HEK293 (cell line): ENCODE data around the gene CMTM8.

ENCODE experiments used
- CTCF ChIA-PET: fragments of 350-600 bp; formaldehyde crosslinking; extraction: SDS; loops from one replicate; lab custom pipeline; 2021; ENCODE audit warnings: antibody characterized with exemption; lab: Yijun Ruan, JAX
- POLR2A ChIA-PET: fragments of 300-600 bp; formaldehyde crosslinking; extraction: SDS; loops from one replicate; lab custom pipeline; 2020; ENCODE audit warnings: antibody characterized with exemption, inconsistent platforms; lab: Yijun Ruan, JAX
- H3K27ac ChIP-seq: fragments of 200-500 bp; sonication (Bioruptor generic); 2 replicates; pipeline ENCODE4 v1.5.1; 2014; ENCODE audit warnings: low read depth, low read length, control low read depth, inconsistent platforms; ENCODE audit errors: extremely low read depth
- H3K36me3 ChIP-seq, 2 experiments: fragments of 200-500 bp in 1 of 2; sonication (Bioruptor generic) in 1 of 2; 1 replicate in 1 of 2; 2 replicates in 1 of 2; pipeline ENCODE4 v1.5.1; 2014 to 2017; ENCODE audit warnings: inconsistent platforms in 2 of 2, low read length in 2 of 2; ENCODE audit not compliant: control insufficient read depth in 2 of 2, insufficient read depth in 1 of 2
- H3K4me1 ChIP-seq: fragments of 200-500 bp; sonication (Bioruptor generic); 2 replicates; pipeline ENCODE4 v1.5.1; 2014; ENCODE audit warnings: mild to moderate bottlenecking, low read length, inconsistent platforms; ENCODE audit not compliant: control insufficient read depth, insufficient read depth
- H3K4me3 ChIP-seq: 2 replicates; pipeline ENCODE4 v1.5.1; 2011; ENCODE audit warnings: low read depth, mild to moderate bottlenecking, control low read depth, low read length, moderate library complexity
- H3K9me3 ChIP-seq: fragments of 200-500 bp; sonication (Bioruptor generic); 2 replicates; pipeline ENCODE4 v1.5.1; 2014; ENCODE audit warnings: low read depth, low read length, inconsistent platforms; ENCODE audit not compliant: control insufficient read depth, insufficient read depth
- GFI1B ChIP-seq: fragments of 450-650 bp; formaldehyde crosslinking; IDR thresholded peaks from 2 replicates; pipeline ENCODE4 v1.5.1; 2016; ENCODE audit warnings: missing biosample characterization, missing genetic modification characterization
- HIC1 ChIP-seq: fragments of 450-650 bp; formaldehyde crosslinking; IDR thresholded peaks from 2 replicates; pipeline ENCODE4 v1.5.1; 2016; ENCODE audit warnings: missing biosample characterization, missing genetic modification characterization
- KLF17 ChIP-seq: fragments of 450-650 bp; formaldehyde crosslinking; IDR thresholded peaks from 2 replicates; pipeline ENCODE4 v1.5.1; 2016; ENCODE audit warnings: missing biosample characterization, missing genetic modification characterization
- OSR2 ChIP-seq: fragments of 450-650 bp; formaldehyde crosslinking; IDR thresholded peaks from 2 replicates; pipeline ENCODE4 v1.5.1; 2016; ENCODE audit warnings: missing biosample characterization, missing genetic modification characterization
- PRDM1 ChIP-seq: fragments of 450-650 bp; formaldehyde crosslinking; IDR thresholded peaks from 2 replicates; pipeline ENCODE4; 2016; ENCODE audit warnings: missing biosample characterization, missing genetic modification characterization
- REPIN1 ChIP-seq: fragments of 450-650 bp; formaldehyde crosslinking; IDR thresholded peaks from 2 replicates; pipeline ENCODE4 v1.5.1; 2017; ENCODE audit warnings: missing biosample characterization, missing genetic modification characterization, low read depth
- REST ChIP-seq: fragments of 450-650 bp; formaldehyde crosslinking; IDR thresholded peaks from 2 replicates; pipeline ENCODE4 v1.5.1; 2016; ENCODE audit warnings: missing biosample characterization, missing genetic modification characterization
- SCRT2 ChIP-seq: fragments of 450-650 bp; formaldehyde crosslinking; IDR thresholded peaks from 2 replicates; pipeline ENCODE4 v1.5.1; 2016; ENCODE audit warnings: missing biosample characterization, missing genetic modification characterization
- ZBTB6 ChIP-seq: fragments of 450-650 bp; formaldehyde crosslinking; IDR thresholded peaks from 2 replicates; pipeline ENCODE4 v1.5.1; 2017; ENCODE audit warnings: missing biosample characterization, missing genetic modification characterization
- ZNF416 ChIP-seq: fragments of 450-650 bp; formaldehyde crosslinking; IDR thresholded peaks from 2 replicates; pipeline ENCODE4 v1.5.1; 2016; ENCODE audit warnings: missing biosample characterization, missing genetic modification characterization
- ZNF514 ChIP-seq: fragments of 450-650 bp; formaldehyde crosslinking; IDR thresholded peaks from 2 replicates; pipeline ENCODE4 v1.5.1; 2016; ENCODE audit warnings: missing biosample characterization, missing genetic modification characterization
- ZNF530 ChIP-seq: fragments of 450-650 bp; formaldehyde crosslinking; IDR thresholded peaks from 2 replicates; pipeline ENCODE4 v1.5.1; 2016; ENCODE audit warnings: low read depth, missing biosample characterization, missing genetic modification characterization
- ZNF571 ChIP-seq: fragments of 450-650 bp; formaldehyde crosslinking; IDR thresholded peaks from 2 replicates; pipeline ENCODE4 v1.5.0; 2017; ENCODE audit warnings: missing biosample characterization, missing genetic modification characterization
- ZNF645 ChIP-seq: fragments of 450-650 bp; formaldehyde crosslinking; IDR thresholded peaks from 2 replicates; pipeline ENCODE4; 2016; ENCODE audit warnings: missing biosample characterization, missing genetic modification characterization
- ZNF777 ChIP-seq: fragments of 450-650 bp; formaldehyde crosslinking; IDR thresholded peaks from 2 replicates; pipeline ENCODE4 v1.5.1; 2017; ENCODE audit warnings: missing biosample characterization, missing genetic modification characterization, borderline replicate concordance

Gene CMTM8

GRCh38 chr3:32256206-32256605, 17.7 kb downstream of the CMTM8 start:
- Histone ChIP-seq H3K9me3 (no peaks in the 10 kb centered on the region), H3K4me3 (no peak overlapping the region)
- CTCF ChIA-PET = interaction anchor here (0.6 kb wide), 1 partner anchor 16 kb away, joined by 6 read pairs; no protein-coding TSS in a partner anchor
- no peak for TF ChIP-seq KLF17 (tag by site-specific recombination)
- no peak for TF ChIP-seq HIC1 (tag by site-specific recombination)
- TF ChIP-seq, all 188 proteins: peak for 0
- Histone ChIP-seq H3K27ac (no peak overlapping the region), H3K36me3 (no peaks in the 10 kb centered on the region), H3K4me1 (no peaks in the 10 kb centered on the region)
- POLR2A ChIA-PET = no interaction called here

- Histone ChIP-seq H3K4me1 (no peaks in the 10 kb centered on the region), H3K36me3 (peaks cover 0 to 2% of the 10 kb centered on the region in 2 experiments; a peak in 1 of 3 replicates), H3K4me3 (no peak overlapping the region), H3K9me3 (no peaks in the 10 kb centered on the region), H3K27ac (no peak overlapping the region)
- CTCF ChIA-PET = no interaction called here
- POLR2A ChIA-PET = no interaction called here
- TF ChIP-seq ZNF777 (tag by site-specific recombination) (no peak), GFI1B (no peak), ZNF645 (tag by site-specific recombination) (no peak), ZNF416 (tag by site-specific recombination) (no peak)
Observed at GRCh38 chr3:32257042-32257441, 18.6 kb downstream of the CMTM8 start.

GRCh38 chr3:32257641-32258438, 19.4 kb downstream of the CMTM8 start:
- no peaks in the 10 kb centered on the region for H3K4me1 ChIP-seq
- ChIA-PET CTCF (interaction anchor here (1.0 kb wide), 1 partner anchor 19 kb away, joined by 3 read pairs; the partner anchor contains the start of gene CMTM8), POLR2A (no interaction called here)
- H3K9me3 ChIP-seq = no peaks in the 10 kb centered on the region
- H3K4me3 ChIP-seq = no peak overlapping the region
- no peak for TF ChIP-seq ZBTB6
- TF ChIP-seq REPIN1 (tag by site-specific recombination) = no peak
- no peak overlapping the region for H3K27ac ChIP-seq
- peaks cover 0 to 6% of the 10 kb centered on the region in 2 experiments; a peak in 1 of 3 replicates for H3K36me3 ChIP-seq

- peaks cover 0 to 6% of the 10 kb centered on the region in 2 experiments; a peak in 1 of 3 replicates for H3K36me3 ChIP-seq
- POLR2A ChIA-PET = no interaction called here
- TF ChIP-seq ZNF530 (tag by site-specific recombination) = no peak
- no peak for TF ChIP-seq REST (tag by site-specific recombination)
- TF ChIP-seq SCRT2 (tag by site-specific recombination) = no peak
- TF ChIP-seq PRDM1 (tag by site-specific recombination) = no peak
- TF ChIP-seq ZNF514 (tag by site-specific recombination) = no peak
- TF ChIP-seq ZNF571 (tag by site-specific recombination) = no peak
- TF ChIP-seq OSR2 (tag by site-specific recombination) = no peak
Observed at GRCh38 chr3:32258869-32259268, 20.4 kb downstream of the CMTM8 start.

More at GRCh38 chr3:32258869-32259268, 20.4 kb downstream of the CMTM8 start:
- CTCF ChIA-PET = interaction anchor here (1.0 kb wide), 1 partner anchor 20 kb away, joined by 3 read pairs; the partner anchor contains the start of gene CMTM8
- Histone ChIP-seq H3K27ac (no peak overlapping the region), H3K9me3 (no peaks in the 10 kb centered on the region), H3K4me3 (no peak overlapping the region), H3K4me1 (no peaks in the 10 kb centered on the region)
